Peyer's patch (tissue), 4 donors: ENCODE data around the gene DNAJB11.

Experiments
- CTCF ChIP-seq, 6 experiments: fragments of 450-650 bp in 4 of 6; fragments of 200-600 bp in 2 of 6; sonication (generic) in 1 of 6; IDR thresholded peaks; one replicate each; pipeline ENCODE4 v1.5.1; 2017 to 2019; ENCODE audit warnings: antibody characterized with exemption in 6 of 6, mild to moderate bottlenecking in 3 of 6, moderate library complexity in 1 of 6
- POLR2A ChIP-seq, 2 donors: fragments of 450-650 bp; IDR thresholded peaks; one replicate each; pipeline ENCODE4 v1.5.1; 2017; ENCODE audit warnings: antibody characterized with exemption in 2 of 2, mild to moderate bottlenecking in 2 of 2, moderate library complexity in 2 of 2

GRCh38 chr3:186612721-186613636 is 42.5 kb downstream of the DNAJB11 start, which contains the start of gene AHSG:
- no peak for TF ChIP-seq POLR2A (IDR thresholded peaks at IDR 0.05)
- no peak for TF ChIP-seq CTCF (IDR thresholded peaks at IDR 0.05)
